ENCODE measurements around the gene CYS1. TPM values are rescaled to one million over a fixed set of nuclear protein-coding genes. Genes with fewer than 3 reads are reported as not detected.

CYS1 gene
- total RNA-seq, 3 donors from 2014 or later = 1.3 to 2.4 (median 1.6) TPM

DNA sequence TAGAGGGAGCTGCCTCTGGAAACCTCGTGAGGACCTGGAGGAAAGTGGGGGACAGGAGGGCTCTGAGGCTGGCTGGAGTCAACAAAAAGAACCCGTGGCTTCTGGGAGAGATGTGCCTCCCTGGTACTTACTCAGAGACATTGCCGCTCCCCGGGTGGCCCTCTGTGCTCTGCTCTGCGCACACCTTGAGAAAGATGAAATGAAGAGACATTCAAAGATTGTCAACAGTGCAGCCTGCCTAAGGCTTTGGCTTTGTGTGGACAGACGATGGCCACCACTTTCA is 14.5 kb downstream of the CYS1 start:
- intact Hi-C loops (cut with DNase I; ENCODE audit: low total_unique reads) = loop anchor here (5.0 kb wide), 1 partner anchor 1088 kb away; no protein-coding TSS in a partner anchor
- no peak for TF ChIP-seq POLR2AphosphoS5 (IDR thresholded peaks at IDR 0.05)
- TF ChIP-seq, protein P1, sequence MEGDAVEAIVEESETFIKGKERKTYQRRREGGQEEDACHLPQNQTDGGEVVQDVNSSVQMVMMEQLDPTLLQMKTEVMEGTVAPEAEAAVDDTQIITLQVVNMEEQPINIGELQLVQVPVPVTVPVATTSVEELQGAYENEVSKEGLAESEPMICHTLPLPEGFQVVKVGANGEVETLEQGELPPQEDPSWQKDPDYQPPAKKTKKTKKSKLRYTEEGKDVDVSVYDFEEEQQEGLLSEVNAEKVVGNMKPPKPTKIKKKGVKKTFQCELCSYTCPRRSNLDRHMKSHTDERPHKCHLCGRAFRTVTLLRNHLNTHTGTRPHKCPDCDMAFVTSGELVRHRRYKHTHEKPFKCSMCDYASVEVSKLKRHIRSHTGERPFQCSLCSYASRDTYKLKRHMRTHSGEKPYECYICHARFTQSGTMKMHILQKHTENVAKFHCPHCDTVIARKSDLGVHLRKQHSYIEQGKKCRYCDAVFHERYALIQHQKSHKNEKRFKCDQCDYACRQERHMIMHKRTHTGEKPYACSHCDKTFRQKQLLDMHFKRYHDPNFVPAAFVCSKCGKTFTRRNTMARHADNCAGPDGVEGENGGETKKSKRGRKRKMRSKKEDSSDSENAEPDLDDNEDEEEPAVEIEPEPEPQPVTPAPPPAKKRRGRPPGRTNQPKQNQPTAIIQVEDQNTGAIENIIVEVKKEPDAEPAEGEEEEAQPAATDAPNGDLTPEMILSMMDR (IDR thresholded peaks at IDR 0.05) = no peak
- no peak for TF ChIP-seq POLR2A (IDR thresholded peaks at IDR 0.05)
- DNase-seq (ENCODE audit: low spot score in 2 of 2) = no peak
- Histone ChIP-seq H3K4me1 (no peaks in the 10 kb centered on the region), H3K27me3 (no peaks in the 10 kb centered on the region), H3K36me3 (no peaks in the 10 kb centered on the region), H3K27ac (no peak overlapping the region), H3K4me3 (no peak overlapping the region), H3K9me3 (no peaks in the 10 kb centered on the region)

DNA sequence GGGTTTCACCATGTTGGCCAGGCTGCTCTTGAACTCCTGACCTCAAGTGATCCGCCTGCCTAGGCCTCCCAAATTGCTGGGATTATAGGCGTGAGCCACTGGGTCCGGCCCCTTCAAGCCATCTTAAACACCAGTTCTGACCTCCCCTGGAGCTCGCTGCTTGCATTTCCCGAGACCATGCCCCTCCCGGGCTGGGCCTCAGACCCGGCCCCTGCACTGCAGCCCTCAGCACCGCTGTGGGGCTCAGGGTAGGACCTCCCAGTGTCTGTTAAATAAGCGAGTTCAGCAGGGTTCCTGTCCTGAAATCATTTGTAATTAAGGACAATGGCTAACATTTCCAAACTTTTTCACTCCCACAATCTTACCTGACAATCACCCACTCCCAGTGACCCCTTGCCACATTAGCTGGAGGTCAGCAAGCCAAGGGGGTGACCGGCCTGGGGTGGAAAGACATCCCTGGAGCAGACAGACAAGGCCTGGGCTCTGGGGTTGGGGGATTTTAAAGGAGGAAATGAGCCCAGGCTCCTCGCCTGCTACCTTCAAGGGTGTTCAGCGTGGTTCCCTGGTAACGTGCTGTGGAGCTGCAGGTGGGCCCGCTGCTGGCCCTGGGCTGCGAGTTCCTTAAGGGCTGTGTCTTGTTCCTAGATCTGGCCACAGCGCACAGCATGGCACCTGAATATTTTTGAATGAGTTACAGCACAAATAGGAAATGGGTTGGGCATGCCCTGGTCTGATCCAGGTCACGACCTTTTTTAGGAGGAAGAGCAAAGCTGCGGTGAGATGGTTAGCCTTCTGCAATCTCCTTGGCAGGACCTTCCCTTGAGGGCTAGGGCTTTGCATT is 15.1 kb downstream of the CYS1 start:
- DNase-seq (ENCODE audit: low spot score in 2 of 2) = no peak
- no peak overlapping the region for H3K27ac ChIP-seq
- intact Hi-C loops (cut with DNase I; ENCODE audit: low total_unique reads) = loop anchor here (5.0 kb wide), 1 partner anchor 1088 kb away; no protein-coding TSS in a partner anchor
- H3K27me3 ChIP-seq = no peaks in the 10 kb centered on the region
- H3K36me3 ChIP-seq = no peaks in the 10 kb centered on the region
- no peak overlapping the region for H3K4me3 ChIP-seq
- TF ChIP-seq POLR2AphosphoS5 (IDR thresholded peaks at IDR 0.05) (no peak), POLR2A (IDR thresholded peaks at IDR 0.05) (no peak)
- TF ChIP-seq, protein P1 (IDR thresholded peaks at IDR 0.05) = no peak
- H3K9me3 ChIP-seq = no peaks in the 10 kb centered on the region
- no peaks in the 10 kb centered on the region for H3K4me1 ChIP-seq

DNA sequence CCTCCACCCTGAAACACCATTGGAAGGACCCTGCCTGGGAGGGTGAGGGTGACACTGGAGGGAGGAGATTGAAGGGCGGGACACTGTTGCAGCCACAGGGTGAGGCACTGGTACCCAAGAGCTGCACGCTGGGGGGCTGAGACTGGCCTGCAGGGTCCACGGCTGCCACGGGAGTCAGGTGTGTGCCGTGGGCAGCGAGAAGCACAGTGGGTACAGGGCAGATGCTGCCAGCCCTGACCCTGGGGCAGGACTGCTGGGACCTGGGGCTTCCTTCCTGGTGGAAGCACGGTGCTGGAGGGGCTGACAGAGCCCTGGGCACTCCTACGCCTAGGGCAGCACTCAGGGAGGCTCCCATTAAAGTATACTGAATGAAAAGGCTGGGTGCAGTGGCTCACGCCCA is 16.6 kb downstream of the CYS1 start:
- H3K4me1 ChIP-seq = no peaks in the 10 kb centered on the region
- TF ChIP-seq POLR2A (IDR thresholded peaks at IDR 0.05) (no peak), POLR2AphosphoS5 (IDR thresholded peaks at IDR 0.05) (no peak)
- TF ChIP-seq, protein P1 (IDR thresholded peaks at IDR 0.05) = no peak
- H3K4me3 ChIP-seq = no peak overlapping the region
- no peak for DNase-seq (ENCODE audit: low spot score in 2 of 2)
- no peaks in the 10 kb centered on the region for H3K36me3 ChIP-seq
- no peaks in the 10 kb centered on the region for H3K9me3 ChIP-seq
- intact Hi-C loops (cut with DNase I; ENCODE audit: low total_unique reads) = no loop called here
- H3K27me3 ChIP-seq = no peaks in the 10 kb centered on the region
- H3K27ac ChIP-seq = no peak overlapping the region

DNA sequence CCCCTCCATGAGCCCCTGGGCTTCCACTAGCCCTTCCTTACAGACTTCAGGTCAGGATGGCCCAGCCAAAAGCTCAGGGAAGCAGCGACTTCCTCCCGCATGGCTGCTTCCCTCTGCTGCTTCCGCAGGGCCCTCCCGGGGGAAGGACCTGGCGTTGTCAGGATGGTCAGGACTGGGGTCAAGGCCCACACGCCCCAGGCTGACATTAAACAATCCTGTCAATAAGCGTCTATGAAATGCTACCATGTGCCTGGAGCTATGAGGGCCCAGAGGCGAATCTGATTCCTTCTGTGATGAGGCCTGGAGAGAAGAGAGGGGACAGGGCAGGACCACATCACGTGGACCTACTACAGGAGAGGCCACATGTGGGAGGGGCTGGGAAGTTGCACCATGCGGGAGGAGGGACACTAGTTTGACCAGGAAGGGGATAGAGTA is 17.3 kb downstream of the CYS1 start:
- no peaks in the 10 kb centered on the region for H3K9me3 ChIP-seq
- H3K4me1 ChIP-seq = no peaks in the 10 kb centered on the region
- intact Hi-C loops (cut with DNase I; ENCODE audit: low total_unique reads) = no loop called here
- no peak overlapping the region for H3K4me3 ChIP-seq
- H3K27me3 ChIP-seq = no peaks in the 10 kb centered on the region
- no peak for DNase-seq (ENCODE audit: low spot score in 2 of 2)
- H3K36me3 ChIP-seq = no peaks in the 10 kb centered on the region
- H3K27ac ChIP-seq = no peak overlapping the region
- TF ChIP-seq, protein P1 (IDR thresholded peaks at IDR 0.05) = no peak
- TF ChIP-seq POLR2AphosphoS5 (IDR thresholded peaks at IDR 0.05) (no peak), POLR2A (IDR thresholded peaks at IDR 0.05) (no peak)

DNA sequence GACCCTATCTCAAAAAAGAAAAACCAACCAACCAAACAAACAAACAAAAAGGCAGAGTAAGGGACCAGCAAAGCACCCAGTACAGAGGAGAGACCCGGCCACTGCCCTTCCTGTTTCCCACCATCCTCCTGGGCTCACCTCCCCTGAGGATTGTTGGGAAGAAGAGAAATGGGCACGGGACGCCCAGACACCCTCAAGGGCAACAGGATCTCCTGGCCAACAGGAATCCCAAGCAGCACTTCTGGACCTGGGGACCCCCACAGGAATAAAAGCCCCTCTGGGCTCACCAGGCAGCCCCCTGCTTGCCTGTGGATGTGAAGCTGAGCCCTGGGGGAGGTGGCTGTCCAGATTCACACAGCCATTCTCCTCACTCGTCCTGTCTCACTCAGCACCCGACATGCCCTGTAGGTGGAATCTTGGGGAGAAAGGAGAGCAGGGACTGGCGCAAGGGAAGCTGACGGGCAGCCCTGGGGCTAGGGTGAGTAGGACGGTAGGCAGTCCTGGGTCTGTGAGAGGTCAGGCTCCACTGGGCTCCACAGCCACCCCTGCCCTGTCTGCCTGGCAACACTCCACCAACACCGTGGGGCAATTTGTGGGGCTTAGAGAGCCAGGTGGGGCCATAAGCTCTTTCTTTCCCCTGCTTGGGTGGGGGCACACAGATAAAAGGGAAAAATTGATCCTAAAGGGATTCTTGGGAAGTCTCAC is 18.8 kb downstream of the CYS1 start:
- no peak overlapping the region for H3K27ac ChIP-seq
- no peaks in the 10 kb centered on the region for H3K9me3 ChIP-seq
- no peak overlapping the region for H3K4me3 ChIP-seq
- H3K36me3 ChIP-seq = no peaks in the 10 kb centered on the region
- H3K4me1 ChIP-seq = no peaks in the 10 kb centered on the region
- TF ChIP-seq POLR2AphosphoS5 (IDR thresholded peaks at IDR 0.05) (no peak), POLR2A (IDR thresholded peaks at IDR 0.05) (no peak)
- TF ChIP-seq, protein P1 (IDR thresholded peaks at IDR 0.05) = no peak
- H3K27me3 ChIP-seq = no peaks in the 10 kb centered on the region
- DNase-seq (ENCODE audit: low spot score in 2 of 2) = no peak
- intact Hi-C loops (cut with DNase I; ENCODE audit: low total_unique reads) = no loop called here

All from breast epithelium (tissue), 4 donors.